Measurements from ENCODE around the gene SH3BGRL2.
"Not testable (repeated sequence)": the region's sequence is repeated elsewhere in the genome, so short reads cannot be mapped to it uniquely, and the experiment has no call there.

The SH3BGRL2 gene

DNA sequence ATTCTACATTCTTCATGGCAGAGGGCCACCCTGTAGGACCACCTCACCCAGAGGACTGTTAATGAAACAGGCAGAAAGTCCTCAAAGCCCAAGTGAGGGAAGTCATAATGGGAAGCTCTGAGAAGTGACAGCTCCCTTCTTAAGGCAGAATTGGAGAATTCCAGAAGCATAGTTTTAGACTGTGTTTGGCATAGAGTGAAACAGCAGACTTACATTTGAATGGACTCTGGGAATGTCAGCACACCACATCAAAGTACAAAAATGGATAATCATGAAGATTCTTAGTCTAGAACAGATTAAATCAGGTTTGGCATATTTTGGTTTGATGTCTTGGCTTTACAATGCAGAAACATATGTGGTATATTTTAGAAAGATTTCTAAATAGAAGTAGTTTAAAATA, 17.9 kb downstream of the SH3BGRL2 start:
- DNase-seq (ENCODE audit: low spot score): no peak

- DNase-seq (ENCODE audit: low spot score): no peak
Observed at GRCh38 chr6:79650950-79651349, 19.8 kb downstream of the SH3BGRL2 start.

GRCh38 chr6:79656134-79656533, 25.0 kb downstream of the SH3BGRL2 start:
- DNase-seq (ENCODE audit: low spot score): no peak

DNA sequence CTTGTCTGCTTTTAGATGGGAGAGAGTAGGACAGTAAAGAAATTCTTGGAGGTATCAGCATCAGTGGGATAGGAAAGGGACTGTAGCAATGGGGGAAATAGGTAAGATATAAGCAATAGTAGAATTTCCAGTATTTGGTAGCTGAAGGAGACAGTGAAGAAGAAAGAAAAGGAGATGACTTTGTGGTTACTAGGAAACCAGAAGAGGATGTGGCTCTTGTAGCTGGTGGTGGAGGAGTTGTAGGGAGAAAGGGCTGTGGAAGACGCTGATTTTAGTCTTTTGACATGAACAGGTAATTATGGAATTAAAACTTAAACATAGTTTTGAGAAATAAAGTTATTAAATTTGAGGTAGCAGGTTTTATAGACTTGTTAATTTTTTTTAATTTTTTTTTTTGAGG, 26.1 kb downstream of the SH3BGRL2 start:
- DNase-seq (ENCODE audit: low spot score): no peak

GRCh38 chr6:79663655-79664054, 32.5 kb downstream of the SH3BGRL2 start:
- not testable (repeated sequence) for DNase-seq (ENCODE audit: low spot score)

DNA sequence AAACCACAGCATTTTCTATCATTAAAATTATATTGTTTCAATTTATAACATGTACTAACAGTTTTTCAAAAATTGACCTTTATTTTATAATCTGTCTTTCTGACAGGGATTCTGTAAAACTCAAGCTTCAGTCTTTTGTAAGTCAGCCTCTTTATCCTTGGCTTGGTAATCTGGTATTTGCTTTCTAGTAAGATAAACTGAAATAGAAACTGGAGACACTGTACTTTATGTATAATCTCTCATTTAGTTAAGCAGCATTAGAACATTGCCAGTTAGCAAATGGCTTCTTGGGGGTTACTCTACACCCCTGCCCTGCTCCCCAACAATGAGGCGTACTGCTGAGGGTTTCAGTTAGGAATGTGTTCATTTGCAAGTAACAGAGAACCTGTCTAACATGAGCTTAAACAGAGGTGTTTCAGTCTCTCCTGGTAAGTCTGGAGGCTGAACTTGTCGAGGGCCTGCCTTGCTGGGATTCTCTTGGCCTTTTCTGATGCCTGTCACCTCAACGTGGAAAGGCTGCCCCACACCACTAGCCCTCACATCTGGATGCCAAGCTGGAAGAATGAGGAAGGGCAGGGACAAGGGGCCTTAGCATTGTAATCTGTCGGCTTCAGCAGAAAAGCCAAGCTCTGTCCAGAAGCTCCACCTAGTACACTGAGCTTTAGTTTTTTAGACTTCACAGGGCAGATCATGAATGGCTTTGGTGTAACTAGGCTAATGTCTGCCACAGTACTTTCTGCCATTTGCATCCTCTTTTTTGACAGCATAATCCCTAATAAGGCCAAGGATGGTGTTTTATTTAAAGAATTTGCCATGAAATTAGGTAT, 34.8 kb downstream of the SH3BGRL2 start:
- no peak for DNase-seq (ENCODE audit: low spot score)

GRCh38 chr6:79666634-79667033, 35.5 kb downstream of the SH3BGRL2 start:
- DNase-seq (ENCODE audit: low spot score): no peak

- DNase-seq (ENCODE audit: low spot score): no peak
Observed at GRCh38 chr6:79668381-79668780, 37.3 kb downstream of the SH3BGRL2 start.

GRCh38 chr6:79669766-79670165, 38.6 kb downstream of the SH3BGRL2 start:
- DNase-seq (ENCODE audit: low spot score): no peak

- no peak for DNase-seq (ENCODE audit: low spot score)
Observed at GRCh38 chr6:79670789-79671188, 39.7 kb downstream of the SH3BGRL2 start.

DNA sequence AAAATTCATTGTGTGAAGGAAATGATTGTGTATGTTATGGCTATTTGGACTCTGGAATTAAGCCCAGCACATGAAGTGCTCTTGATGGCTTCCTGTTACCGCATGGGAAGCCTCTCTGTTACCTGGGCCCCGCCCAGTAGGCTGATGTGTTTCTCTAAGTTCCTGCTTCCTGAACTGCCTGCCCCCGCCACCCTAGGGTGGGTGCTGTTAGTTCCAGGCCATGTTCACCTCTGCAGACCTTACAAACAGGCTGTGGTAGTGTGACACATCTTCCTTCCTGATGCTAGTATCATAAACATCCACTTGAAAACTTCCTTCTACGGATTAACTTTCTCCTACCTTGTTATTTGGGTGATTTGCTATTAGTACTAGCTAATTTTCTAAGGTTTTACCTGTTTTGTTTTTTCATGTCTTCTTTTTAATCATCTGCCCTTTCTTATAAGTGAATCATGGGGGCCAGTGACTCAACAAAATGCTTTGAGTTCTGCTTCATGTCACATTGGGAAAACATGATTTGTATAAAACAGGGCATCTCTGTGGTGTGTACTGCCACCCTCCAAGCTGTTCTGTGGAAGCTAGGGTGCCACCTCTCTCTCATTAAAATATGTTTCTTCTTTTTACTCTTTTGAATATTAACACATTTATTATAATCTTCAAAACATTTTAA, 40.6 kb downstream of the SH3BGRL2 start:
- DNase-seq (ENCODE audit: low spot score): no peak

DNA sequence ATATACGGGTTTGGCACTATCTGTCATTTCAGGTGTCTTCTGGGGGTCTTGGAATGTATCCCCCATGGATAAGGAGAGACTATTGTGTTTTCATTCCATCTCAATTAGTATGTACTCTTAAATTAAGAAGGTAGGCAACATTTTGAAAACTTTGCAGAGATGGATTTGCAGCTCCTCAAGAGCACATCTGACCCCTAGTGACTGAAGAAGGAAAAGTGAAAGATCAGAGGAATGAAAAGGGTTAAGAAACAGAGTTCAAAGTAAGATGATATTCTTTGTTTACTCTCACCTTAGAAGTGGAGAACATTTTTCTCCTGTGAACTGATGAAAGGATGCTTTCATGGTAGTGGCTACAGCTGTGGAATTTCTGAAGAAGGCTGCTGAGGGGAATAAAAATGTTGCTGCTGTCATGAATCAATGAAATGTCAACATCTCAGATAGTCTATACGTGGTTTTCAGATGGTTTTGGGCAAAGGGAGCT, 41.5 kb downstream of the SH3BGRL2 start:
- DNase-seq (ENCODE audit: low spot score): no peak

DNA sequence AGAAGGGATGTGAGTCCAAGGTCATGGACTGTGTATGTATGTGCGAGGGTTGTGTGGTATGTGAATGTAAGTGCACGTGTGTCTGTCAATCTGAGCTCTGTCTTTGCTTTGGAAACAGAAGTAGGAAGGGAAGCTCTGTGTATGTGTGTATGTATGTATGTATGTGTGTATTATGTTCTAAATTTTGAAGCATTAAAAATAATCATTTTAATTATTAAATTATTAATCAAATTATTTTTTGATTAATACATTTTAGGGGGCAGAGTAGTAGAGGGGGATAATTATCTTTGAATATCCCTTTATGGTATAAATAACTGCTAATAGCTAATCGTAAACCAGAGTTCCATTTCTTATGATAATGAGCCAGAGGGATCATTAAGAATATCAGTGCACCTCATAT, 42.8 kb downstream of the SH3BGRL2 start:
- no peak for DNase-seq (ENCODE audit: low spot score)

GRCh38 chr6:79676785-79677736, 45.9 kb downstream of the SH3BGRL2 start:
- no peak for DNase-seq (ENCODE audit: low spot score)

GRCh38 chr6:79682682-79683081, 51.6 kb downstream of the SH3BGRL2 start:
- DNase-seq (ENCODE audit: low spot score): not testable (repeated sequence)

- no peak for DNase-seq (ENCODE audit: low spot score)
Observed at GRCh38 chr6:79684876-79685275, 53.7 kb downstream of the SH3BGRL2 start.

DNA sequence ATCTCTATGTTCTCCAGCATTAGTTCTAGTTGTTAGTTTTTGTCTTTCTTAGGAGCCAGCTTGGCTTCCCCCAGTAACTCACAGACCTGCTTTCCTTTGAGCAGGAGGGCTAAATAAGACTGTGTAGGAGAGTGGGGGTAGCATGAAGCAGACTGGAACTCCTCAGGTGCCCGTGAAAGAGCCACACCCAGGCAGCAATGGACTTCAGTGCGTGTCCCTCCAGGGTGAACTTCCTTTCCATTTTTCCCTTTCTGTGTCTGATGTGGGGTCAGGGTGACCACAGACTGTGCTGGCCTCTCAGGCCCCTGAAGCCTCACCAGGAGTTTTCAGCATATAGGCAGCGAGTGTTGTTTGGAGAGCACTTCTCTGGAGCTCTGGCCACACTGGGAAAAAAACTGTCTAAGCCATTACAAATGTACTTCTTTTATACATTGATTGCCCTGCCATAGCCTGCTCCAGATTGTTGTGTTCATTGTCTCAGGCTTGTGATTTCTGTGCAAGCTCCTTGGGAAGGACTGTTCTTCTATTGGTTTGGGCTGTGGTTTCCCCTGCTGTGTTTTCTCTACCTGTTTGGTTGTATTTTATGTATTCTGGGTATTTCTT, 55.7 kb downstream of the SH3BGRL2 start:
- DNase-seq (ENCODE audit: low spot score): no peak

DNA sequence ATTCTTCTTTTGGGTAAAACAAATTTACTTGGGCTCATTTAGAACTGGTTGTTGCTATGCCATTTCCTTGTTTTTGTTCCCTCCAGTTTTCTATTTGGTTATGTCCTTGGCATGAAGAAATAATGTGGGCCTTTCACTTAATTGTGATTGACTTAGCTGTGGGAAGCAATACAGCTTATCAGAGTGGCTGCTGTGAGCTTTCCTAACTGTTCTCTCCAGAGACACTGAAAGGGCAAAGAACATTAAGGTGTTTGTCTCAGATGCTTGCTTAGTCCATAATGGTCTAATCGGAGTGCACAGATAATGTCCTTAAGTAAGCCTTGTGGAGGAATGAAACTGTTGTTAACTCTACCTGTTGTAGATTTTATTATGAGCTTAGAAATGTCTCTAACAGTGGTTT, 56.6 kb downstream of the SH3BGRL2 start:
- no peak for DNase-seq (ENCODE audit: low spot score)

DNA sequence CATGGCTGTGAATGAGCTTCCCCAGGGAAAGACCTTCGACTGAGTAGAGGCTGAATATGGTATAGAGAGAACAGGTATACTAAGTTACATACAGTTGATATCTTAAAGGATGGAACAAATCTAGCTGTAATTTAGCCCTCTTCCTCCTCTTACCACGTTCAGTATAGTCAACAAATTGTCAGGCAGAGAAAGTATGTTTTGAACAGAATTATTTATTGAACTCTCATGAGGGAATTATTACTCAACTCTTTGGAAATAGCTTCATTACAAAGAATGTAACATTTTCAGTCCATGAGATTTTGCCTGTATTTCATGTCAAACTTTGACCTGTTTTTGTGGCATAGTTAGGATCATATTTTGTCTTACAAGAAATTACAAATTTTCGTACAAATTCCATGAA, 63.0 kb downstream of the SH3BGRL2 start:
- no peak for DNase-seq (ENCODE audit: low spot score)

- no peak for DNase-seq (ENCODE audit: low spot score)
Observed at GRCh38 chr6:79694623-79695343, 63.7 kb downstream of the SH3BGRL2 start.

- DNase-seq (ENCODE audit: low spot score): no peak
Observed at GRCh38 chr6:79697430-79697829, 66.3 kb downstream of the SH3BGRL2 start.

Measured in germinal center (tissue), 1 donor.